OCI-LY3 (cell line): ENCODE results near the gene UMODL1.

ENCODE experiments used
- EZH2phosphoT487 ChIP-seq: fragments of 200-600 bp; shearing (Covaris generic); IDR thresholded peaks from 2 replicates; pipeline ENCODE4 v1.6.1; 2018; ENCODE audit warnings: antibody characterized with exemption, mixed run types, low read depth
- TF ChIP-seq, protein P1 (sequence below): fragments of 200-600, 300-600 bp; sonication (generic); IDR thresholded peaks from 2 replicates; pipeline ENCODE4 v1.5.1; 2014; ENCODE audit warnings: antibody characterized with exemption, low read length, low read depth

- TF ChIP-seq, protein P1, sequence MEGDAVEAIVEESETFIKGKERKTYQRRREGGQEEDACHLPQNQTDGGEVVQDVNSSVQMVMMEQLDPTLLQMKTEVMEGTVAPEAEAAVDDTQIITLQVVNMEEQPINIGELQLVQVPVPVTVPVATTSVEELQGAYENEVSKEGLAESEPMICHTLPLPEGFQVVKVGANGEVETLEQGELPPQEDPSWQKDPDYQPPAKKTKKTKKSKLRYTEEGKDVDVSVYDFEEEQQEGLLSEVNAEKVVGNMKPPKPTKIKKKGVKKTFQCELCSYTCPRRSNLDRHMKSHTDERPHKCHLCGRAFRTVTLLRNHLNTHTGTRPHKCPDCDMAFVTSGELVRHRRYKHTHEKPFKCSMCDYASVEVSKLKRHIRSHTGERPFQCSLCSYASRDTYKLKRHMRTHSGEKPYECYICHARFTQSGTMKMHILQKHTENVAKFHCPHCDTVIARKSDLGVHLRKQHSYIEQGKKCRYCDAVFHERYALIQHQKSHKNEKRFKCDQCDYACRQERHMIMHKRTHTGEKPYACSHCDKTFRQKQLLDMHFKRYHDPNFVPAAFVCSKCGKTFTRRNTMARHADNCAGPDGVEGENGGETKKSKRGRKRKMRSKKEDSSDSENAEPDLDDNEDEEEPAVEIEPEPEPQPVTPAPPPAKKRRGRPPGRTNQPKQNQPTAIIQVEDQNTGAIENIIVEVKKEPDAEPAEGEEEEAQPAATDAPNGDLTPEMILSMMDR: no peak
- no peak for TF ChIP-seq EZH2phosphoT487
Measured at GRCh38 chr21:42037943-42038342, 33.2 kb upstream of the UMODL1 start.
